HEK293T (cell line): Measurements from ENCODE around the gene CDHR2.
"Not testable (repeated sequence)": the region's sequence is repeated elsewhere in the genome, so short reads cannot be mapped to it uniquely, and the experiment has no call there.

Source experiments
- CTCF ChIA-PET: fragments of 350-600 bp; formaldehyde crosslinking; extraction: SDS; loops from one replicate; lab custom pipeline; 2021; ENCODE audit warnings: antibody characterized with exemption, inconsistent platforms; lab: Yijun Ruan, JAX
- POLR2A ChIA-PET: fragments of 350-600 bp; formaldehyde crosslinking; extraction: SDS; loops from one replicate; lab custom pipeline; 2020; ENCODE audit warnings: antibody characterized with exemption, inconsistent platforms; lab: Yijun Ruan, JAX
- DNase-seq: peaks from one replicate; pipeline ENCODE4 v3.0.0; 2012; ENCODE audit warnings: mixed read lengths; ENCODE audit errors: extremely low spot score
- ARNT ChIP-seq: fragments of 450-650 bp; IDR thresholded peaks from 2 replicates; pipeline ENCODE4 v1.6.1; 2017; ENCODE audit warnings: mild to moderate bottlenecking
- BHLHE40 ChIP-seq: fragments of 450-650 bp; IDR thresholded peaks from 2 replicates; pipeline ENCODE4 v1.6.1; 2016; ENCODE audit warnings: mild to moderate bottlenecking, moderate library complexity, borderline replicate concordance
- CTBP1 ChIP-seq: fragments of 450-650 bp; IDR thresholded peaks from 2 replicates; pipeline ENCODE4 v1.6.1; 2016; ENCODE audit warnings: borderline replicate concordance
- ELF4 ChIP-seq: fragments of 450-650 bp; IDR thresholded peaks from 2 replicates; pipeline ENCODE4 v1.6.1; 2017; ENCODE audit warnings: antibody characterized with exemption
- FOXA1 ChIP-seq: fragments of 450-650 bp; IDR thresholded peaks from 2 replicates; pipeline ENCODE4 v1.6.1; 2016; ENCODE audit warnings: mild to moderate bottlenecking
- FOXK2 ChIP-seq: fragments of 450-650 bp; IDR thresholded peaks from 2 replicates; pipeline ENCODE4 v1.6.1; 2016; ENCODE audit warnings: mild to moderate bottlenecking
- FOXM1 ChIP-seq: fragments of 450-650 bp; IDR thresholded peaks from 2 replicates; pipeline ENCODE4 v1.6.1; 2017; ENCODE audit warnings: mild to moderate bottlenecking, borderline replicate concordance
- HDGF ChIP-seq: fragments of 450-650 bp; IDR thresholded peaks from 2 replicates; pipeline ENCODE4 v1.6.1; 2017; ENCODE audit warnings: antibody characterized with exemption, borderline replicate concordance
- L3MBTL2 ChIP-seq: fragments of 450-650 bp; conservative IDR thresholded peaks from 2 replicates; pipeline ENCODE4 v1.6.1; 2016; ENCODE audit warnings: mild to moderate bottlenecking
- LEF1 ChIP-seq: fragments of 450-650 bp; IDR thresholded peaks from 2 replicates; pipeline ENCODE4 v1.6.1; 2017; ENCODE audit warnings: mild to moderate bottlenecking, borderline replicate concordance
- NFRKB ChIP-seq: fragments of 450-650 bp; IDR thresholded peaks from 2 replicates; pipeline ENCODE4 v1.6.1; 2016; ENCODE audit warnings: mild to moderate bottlenecking, moderate library complexity
- PKNOX1 ChIP-seq: fragments of 450-650 bp; IDR thresholded peaks from 2 replicates; pipeline ENCODE4 v1.6.1; 2016
- SP1 ChIP-seq: fragments of 450-650 bp; IDR thresholded peaks from 2 replicates; pipeline ENCODE4 v1.6.1; 2017
- SUZ12 ChIP-seq: fragments of 450-650 bp; IDR thresholded peaks from 2 replicates; pipeline ENCODE4 v1.6.1; 2016; ENCODE audit warnings: mild to moderate bottlenecking
- TARDBP ChIP-seq: fragments of 450-650 bp; IDR thresholded peaks from 2 replicates; pipeline ENCODE4 v1.6.1; 2016
- ZNF384 ChIP-seq: fragments of 450-650 bp; IDR thresholded peaks from 2 replicates; pipeline ENCODE4 v1.6.1; 2016

Gene CDHR2

GRCh38 chr5:176545737-176546509 lies 3.2 kb upstream of the CDHR2 start:
- ChIA-PET CTCF (no interaction called here), POLR2A (no interaction called here)
- no peak for DNase-seq
- TF ChIP-seq SP1 (no peak), NFRKB (no peak), HDGF (no peak), ELF4 (no peak), SUZ12 (no peak), CTBP1 (no peak), ZNF384 (no peak), PKNOX1 (no peak), FOXM1 (no peak), FOXK2 (no peak), L3MBTL2 (no peak), FOXA1 (no peak), LEF1 (no peak)

- TF ChIP-seq FOXM1 (no peak), SP1 (no peak), LEF1 (no peak), TARDBP (no peak), ZNF384 (no peak), L3MBTL2 (no peak), NFRKB (no peak), FOXA1 (no peak), ELF4 (no peak), SUZ12 (no peak), FOXK2 (no peak), CTBP1 (no peak), BHLHE40 (no peak), PKNOX1 (no peak), ARNT (no peak)
- CTCF ChIA-PET, result no interaction called here
- no peak for DNase-seq
- POLR2A ChIA-PET, result interaction anchor here (0.9 kb wide), 1 partner anchor 9 kb away, joined by 3 read pairs; no protein-coding TSS in a partner anchor
Measured at GRCh38 chr5:176547802-176548201, 1.3 kb upstream of the CDHR2 start.

- no peak for DNase-seq
- TF ChIP-seq PKNOX1 (no peak), NFRKB (no peak), FOXM1 (no peak), SUZ12 (no peak), ARNT (no peak), FOXK2 (no peak), ZNF384 (no peak), SP1 (no peak)
- ChIA-PET POLR2A (interaction anchor here (1.0 to 1.2 kb wide), 2 partner anchors 12 kb away, joined by 3 to 4 read pairs; partner anchors contain the start of gene RNF44), CTCF (no interaction called here)
Measured at GRCh38 chr5:176549871-176550270, 729 bp downstream of the CDHR2 start.

- DNase-seq, result no peak
- ChIA-PET POLR2A (interaction anchor here (1.0 kb wide), 1 partner anchor 13 kb away, joined by 3 read pairs; no protein-coding TSS in a partner anchor), CTCF (interaction anchor here (0.5 kb wide), 1 partner anchor 20 kb away, joined by 3 read pairs; no protein-coding TSS in a partner anchor)
- TF ChIP-seq TARDBP (no peak), LEF1 (no peak), ZNF384 (no peak), PKNOX1 (no peak), SP1 (no peak), FOXA1 (no peak), L3MBTL2 (no peak)
Measured at GRCh38 chr5:176550275-176550831, 1.2 kb downstream of the CDHR2 start.

- DNase-seq, CTCF ChIA-PET: not testable (repeated sequence)
- POLR2A ChIA-PET, result interaction anchor here (1.0 kb wide), 1 partner anchor 13 kb away, joined by 3 read pairs; no protein-coding TSS in a partner anchor
Measured at GRCh38 chr5:176550937-176551336, 1.8 kb downstream of the CDHR2 start.
